Erythroblast (primary cell): ENCODE data around the gene ACTL10.

Experiments used
- DNase-seq, 2 experiments: peaks; one replicate each; lab custom pipeline; 2025; lab: John Stamatoyannopoulos, UW
- GATA1 ChIP-seq: IDR thresholded peaks from 2 replicates; pipeline ENCODE4 v1.6.1; 2011; ENCODE audit warnings: low read depth, mild to moderate bottlenecking, control low read depth, low read length, moderate library complexity
- POLR2A ChIP-seq: IDR thresholded peaks from 2 replicates; pipeline ENCODE4 v1.6.1; 2011; ENCODE audit warnings: mild to moderate bottlenecking, low read length

Gene ACTL10

GRCh38 chr20:33684533-33685327 is 18.0 kb downstream of the ACTL10 start:
- peak in 1 of 2 experiments; percentile 50 for DNase-seq
- no peak for TF ChIP-seq POLR2A
- TF ChIP-seq GATA1, result no peak

- TF ChIP-seq POLR2A (no peak), GATA1 (no peak)
- DNase-seq, result peak; percentile 86 to 87
Measured at GRCh38 chr20:33685328-33686099, 18.8 kb downstream of the ACTL10 start.

GRCh38 chr20:33686100-33686983 is 19.6 kb downstream of the ACTL10 start, which contains the start of gene E2F1:
TSS of gene E2F1 (minus strand) at chr20:33686385. CDS start at chr20:33686264, 121 bp downstream.
- TF ChIP-seq GATA1 (no peak), POLR2A (no peak)
- DNase-seq, result peak; percentile 95 to 97

- no peak for TF ChIP-seq GATA1
- DNase-seq, result no peak
Measured at GRCh38 chr20:33686984-33687366, 20.2 kb downstream of the ACTL10 start.

- peak; percentile 29 for DNase-seq
- TF ChIP-seq GATA1 (no peak), POLR2A (no peak)
Measured at GRCh38 chr20:33687370-33687915, 20.7 kb downstream of the ACTL10 start.

GRCh38 chr20:33687993-33688937 is 21.5 kb downstream of the ACTL10 start:
- peak in 1 of 2 experiments; percentile 53 for DNase-seq
- TF ChIP-seq POLR2A (no peak), GATA1 (no peak)

- TF ChIP-seq POLR2A, result no peak
- peak; percentile 27 for TF ChIP-seq GATA1
- DNase-seq, result peak; percentile 89 to 92
Measured at GRCh38 chr20:33688938-33689424, 22.2 kb downstream of the ACTL10 start.

GRCh38 chr20:33689493-33689892 is 22.8 kb downstream of the ACTL10 start:
- no peak for TF ChIP-seq GATA1
- DNase-seq, result peak; percentile 44 to 66

GRCh38 chr20:33689973-33690372 is 23.2 kb downstream of the ACTL10 start:
- TF ChIP-seq POLR2A, result no peak
- peak; percentile 34 for TF ChIP-seq GATA1
- DNase-seq, result peak; percentile 92 to 96

- no peak for DNase-seq
- TF ChIP-seq GATA1, result no peak
- no peak for TF ChIP-seq POLR2A
Measured at GRCh38 chr20:33693289-33693688, 26.5 kb downstream of the ACTL10 start.

- no peak for DNase-seq
- TF ChIP-seq GATA1 (no peak), POLR2A (no peak)
Measured at GRCh38 chr20:33693741-33694638, 27.2 kb downstream of the ACTL10 start.
